ENCODE data around the gene MKX.
A peak's percentile ranks its signal among the peaks of the same experiment; 100 is the strongest.

Gene MKX, protein sequence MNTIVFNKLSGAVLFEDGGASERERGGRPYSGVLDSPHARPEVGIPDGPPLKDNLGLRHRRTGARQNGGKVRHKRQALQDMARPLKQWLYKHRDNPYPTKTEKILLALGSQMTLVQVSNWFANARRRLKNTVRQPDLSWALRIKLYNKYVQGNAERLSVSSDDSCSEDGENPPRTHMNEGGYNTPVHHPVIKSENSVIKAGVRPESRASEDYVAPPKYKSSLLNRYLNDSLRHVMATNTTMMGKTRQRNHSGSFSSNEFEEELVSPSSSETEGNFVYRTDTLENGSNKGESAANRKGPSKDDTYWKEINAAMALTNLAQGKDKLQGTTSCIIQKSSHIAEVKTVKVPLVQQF

DNA sequence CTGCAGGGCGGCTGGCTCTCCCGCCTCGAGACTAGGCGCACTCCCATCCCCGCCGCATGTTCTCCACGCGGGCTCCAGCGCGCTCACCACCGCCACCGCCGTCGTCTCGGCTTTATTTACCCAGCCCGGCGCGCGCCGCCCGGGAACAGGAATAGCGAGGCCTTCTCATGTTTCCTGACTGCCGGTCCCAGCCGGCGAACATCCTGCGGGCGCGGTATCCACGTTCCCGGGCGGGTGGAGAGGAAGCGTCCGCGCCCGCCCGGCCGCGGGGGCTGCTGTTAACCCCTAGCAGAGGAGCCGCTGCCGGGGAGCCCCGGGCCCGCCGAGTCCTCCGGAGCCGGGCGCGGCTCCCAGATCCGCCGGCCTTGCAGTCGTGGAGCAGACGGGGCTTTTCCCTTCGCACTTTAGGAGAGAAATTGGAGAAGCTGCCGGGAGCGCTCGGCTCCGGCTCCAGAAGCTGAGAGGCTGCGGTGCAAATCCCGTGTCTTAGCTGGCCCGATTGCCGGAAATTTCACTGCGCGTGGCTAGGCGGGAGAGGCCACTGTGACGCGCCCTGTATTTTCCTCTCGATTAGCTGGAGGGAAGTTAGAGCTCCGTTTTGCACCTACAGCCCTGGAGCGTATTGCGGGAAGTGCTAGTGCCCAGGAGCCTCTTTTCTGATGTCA, at the start of gene MKX:
Gene MKX (minus strand): TSS at position 88 of the 665 bp plus-strand sequence. CDS start 2,404 bp downstream, outside the sequence.
- peak; percentile 49 to 54 for DNase-seq (ENCODE audit: low read depth in 2 of 2)

DNA sequence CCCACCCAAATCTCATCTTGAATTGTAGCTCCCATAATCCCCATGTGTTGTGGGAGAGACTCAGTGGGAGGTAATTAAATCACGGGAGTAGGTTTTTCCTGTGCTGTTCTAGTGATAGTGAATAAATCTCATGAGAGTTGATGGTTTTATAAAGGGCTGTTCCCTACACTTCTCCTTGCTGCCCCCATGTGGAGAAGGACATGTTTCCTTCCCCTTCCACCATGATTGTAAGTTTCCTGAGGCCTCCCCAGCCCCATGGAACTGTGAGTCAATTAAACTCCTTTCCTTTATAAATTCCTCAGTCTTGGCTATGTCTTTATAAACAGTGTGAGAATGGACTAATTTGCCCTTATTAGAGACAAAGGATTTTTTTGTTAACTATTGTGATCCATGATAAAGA, 48.5 kb upstream of the MKX start:
- no peak for DNase-seq (ENCODE audit: low read depth in 2 of 2)

DNA sequence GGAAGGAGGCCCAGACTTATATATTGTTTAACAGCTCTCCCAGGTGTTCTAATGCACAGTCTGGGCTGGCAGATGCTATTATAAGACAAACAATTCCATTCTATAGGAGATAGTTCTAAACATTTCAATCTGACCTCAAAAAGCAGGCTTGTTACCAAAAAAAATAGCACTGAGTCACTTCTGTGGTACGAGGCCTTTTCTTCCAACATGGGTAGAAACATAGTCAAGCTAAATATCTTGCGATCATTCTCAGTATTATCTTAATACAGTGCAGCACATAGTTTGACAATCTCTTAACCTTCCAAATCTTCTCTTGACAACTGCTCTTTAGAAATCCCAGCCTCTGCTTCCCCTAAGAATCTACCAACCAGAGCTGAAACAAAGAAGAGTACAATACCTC, 46.6 kb upstream of the MKX start:
- DNase-seq (ENCODE audit: low read depth in 2 of 2), result no peak

DNA sequence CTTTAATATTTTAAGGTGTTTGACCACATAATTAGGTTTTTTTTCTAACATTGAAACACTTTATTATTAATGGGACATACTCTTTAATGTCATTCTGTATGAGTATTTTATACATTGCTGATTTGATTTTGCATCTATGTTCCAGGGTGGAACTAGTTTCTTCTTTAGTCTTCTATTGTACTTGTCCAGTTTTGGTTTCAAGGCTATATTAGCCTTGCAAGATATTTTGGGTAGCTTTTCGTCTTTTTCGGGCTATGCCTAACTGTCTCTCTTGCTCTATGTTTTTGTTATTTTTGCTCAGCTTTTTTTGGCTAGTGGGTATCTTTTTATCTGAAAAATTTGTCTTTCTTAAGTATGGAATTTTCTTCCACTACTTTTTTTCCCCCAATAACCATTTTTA, 38.7 kb upstream of the MKX start:
- DNase-seq (ENCODE audit: low read depth in 2 of 2), result no peak

DNA sequence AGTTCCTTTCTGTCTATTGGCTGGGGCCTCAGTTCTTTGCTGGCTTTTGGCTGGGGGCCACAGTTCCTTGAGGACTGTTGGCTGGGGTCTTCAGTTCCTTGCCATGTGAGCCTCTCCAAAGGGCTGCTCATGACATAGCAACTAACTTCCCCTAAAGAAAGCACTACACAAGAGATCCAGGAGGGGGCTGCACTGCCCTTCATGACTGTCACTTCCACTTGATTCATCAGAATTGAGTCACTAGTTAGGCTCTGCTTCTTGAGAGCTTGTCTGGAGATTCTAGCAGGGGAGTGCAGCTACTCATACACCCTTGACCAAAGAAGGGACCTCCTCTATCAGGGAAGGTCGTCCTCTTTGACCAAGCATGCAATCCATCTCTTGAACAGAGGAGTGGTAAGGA, 38.0 kb upstream of the MKX start:
- DNase-seq (ENCODE audit: low read depth in 2 of 2), result peak; percentile 24 to 30

DNA sequence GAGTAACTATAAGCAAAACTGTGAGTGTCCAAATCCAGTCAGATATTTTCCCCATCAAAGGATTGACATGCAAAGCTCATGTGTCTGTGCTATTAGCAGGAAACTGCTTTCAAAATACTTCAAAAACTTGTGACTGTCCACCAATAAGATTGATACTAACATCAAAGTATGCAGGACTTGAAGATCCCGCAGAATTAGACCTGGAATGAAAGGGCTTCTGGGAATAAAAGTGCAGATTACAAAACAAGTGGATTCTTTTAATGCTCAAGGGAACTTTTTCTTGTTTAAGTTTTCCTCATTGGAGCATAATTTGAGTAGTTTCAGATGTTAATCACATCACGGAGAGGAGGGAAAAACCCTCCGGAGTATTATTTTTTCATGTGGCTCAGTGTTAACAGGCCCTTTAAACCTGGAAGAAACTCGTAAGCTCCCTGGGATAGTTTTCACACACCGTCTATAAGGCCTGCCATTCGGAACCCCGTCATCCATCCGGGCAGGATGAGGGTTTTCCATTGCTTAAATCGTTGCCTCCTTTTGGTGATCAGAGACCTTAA, 33.9 kb upstream of the MKX start:
- DNase-seq (ENCODE audit: low read depth in 2 of 2), result peak; percentile 36 to 40

DNA sequence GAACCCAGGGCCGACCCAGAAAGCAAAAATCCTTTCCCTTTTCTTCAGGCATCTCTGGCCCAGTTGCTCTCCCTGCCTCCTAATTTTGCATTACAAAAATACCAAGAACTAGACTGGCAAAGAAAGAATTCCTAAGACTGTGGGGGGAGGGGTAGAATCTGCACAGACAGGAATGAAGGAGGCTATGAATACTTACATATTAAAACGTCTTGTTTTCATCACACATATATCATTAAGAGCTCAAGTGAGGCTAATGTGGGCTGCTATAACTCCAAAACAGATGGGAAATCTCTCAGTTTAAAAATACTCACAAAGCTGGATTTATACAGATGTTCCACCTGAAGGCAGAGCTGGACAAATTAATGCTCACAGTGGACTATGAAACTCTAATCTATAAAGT, 29.2 kb upstream of the MKX start:
- DNase-seq (ENCODE audit: low read depth in 2 of 2), result no peak

DNA sequence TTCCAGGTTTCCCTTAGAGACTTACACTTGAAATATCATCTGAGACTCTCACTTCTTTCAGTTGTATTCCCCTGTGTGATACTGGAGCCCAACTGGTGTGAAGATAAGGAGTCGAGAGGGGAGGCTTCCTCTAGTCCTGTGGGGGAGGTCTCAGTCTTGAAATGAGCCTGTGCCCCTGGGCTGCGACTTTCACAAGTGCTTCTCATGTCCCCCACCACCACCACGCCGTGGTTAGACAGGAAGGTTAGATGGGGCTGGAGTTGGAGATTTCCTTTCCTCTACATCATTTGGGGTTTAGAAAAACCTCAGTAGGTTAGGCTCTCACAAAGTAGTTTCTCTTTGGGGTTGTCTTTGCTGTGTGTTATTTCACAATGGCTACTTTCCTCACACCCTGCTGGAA, 25.6 kb upstream of the MKX start:
- DNase-seq (ENCODE audit: low read depth in 2 of 2), result no peak

DNA sequence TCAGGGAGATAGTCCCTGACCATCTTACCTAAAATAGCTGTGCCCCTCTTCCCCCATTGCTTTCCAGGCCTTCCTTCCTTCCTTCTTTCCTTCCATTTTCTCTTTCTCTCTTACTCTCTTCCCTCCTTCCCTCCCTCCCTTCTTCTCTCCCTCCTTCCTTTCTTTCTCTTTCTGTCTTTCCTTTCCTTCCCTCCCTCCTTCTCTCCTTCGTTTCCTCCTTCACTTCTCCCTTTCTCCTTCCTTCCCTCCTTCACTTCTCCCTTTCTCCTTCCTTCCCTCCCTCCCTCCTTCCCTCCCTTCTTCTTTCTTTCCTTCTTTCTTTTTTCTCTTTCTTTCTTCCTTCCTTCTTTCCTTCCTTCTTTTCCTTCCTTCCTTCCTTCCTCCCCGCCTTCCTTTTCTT, 24.6 kb upstream of the MKX start:
- DNase-seq (ENCODE audit: low read depth in 2 of 2), result no peak

DNA sequence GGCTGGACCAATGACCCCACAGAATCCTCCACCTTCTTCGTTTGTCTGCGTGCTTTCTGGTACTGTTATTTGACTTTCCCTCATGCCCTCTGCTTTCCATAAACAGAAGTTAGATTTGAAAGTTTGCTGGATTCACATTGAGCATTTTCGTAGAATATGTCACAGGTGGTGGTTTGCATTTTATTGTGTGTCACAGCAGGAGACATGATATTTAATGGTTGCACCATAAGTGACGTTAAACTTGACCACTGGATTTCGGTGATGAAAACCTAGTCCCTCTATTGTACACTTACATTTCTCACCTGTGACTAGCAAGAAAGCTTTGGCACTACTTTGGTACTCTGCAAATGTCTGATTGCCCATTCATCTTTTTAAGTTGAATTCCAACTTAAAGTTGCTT, 15.2 kb upstream of the MKX start:
- no peak for DNase-seq (ENCODE audit: low read depth in 2 of 2)

DNA sequence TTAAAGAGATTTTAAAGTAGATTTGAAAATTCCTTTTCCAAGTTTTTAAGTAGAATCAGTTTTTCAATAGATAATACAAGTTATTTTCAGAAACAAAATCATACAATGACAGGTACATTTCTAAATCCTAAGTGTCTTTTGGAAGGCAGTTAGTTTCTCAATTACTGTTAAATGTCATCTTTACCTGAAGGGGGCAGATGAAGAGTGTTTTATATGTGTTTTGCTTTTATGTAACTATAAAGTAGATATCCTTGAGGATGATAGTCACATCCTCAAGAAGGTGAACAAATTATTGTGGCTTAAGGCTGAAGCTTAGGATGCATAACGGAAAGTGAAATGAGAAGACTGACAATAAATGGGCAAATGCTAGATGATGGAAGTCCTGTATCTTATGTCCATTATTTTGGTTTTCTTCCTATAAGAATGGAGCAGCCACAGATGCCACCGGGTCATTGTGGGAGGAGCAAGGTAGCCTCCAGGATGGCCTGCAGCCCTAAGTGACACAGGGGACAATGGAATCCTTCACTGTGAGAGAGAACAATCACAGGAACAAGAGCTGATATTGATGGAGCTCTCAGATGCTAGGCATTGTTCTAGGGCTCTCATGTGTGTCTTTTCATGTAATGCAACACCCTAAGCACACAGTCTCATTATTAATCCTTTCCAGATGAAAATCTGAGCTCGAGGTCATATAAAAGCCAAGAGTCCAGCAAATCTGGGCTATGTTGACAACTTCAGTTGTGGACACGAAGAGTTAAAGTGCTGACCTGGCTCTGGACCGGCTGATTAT, 14.1 kb upstream of the MKX start:
- no peak for DNase-seq (ENCODE audit: low read depth in 2 of 2)

DNA sequence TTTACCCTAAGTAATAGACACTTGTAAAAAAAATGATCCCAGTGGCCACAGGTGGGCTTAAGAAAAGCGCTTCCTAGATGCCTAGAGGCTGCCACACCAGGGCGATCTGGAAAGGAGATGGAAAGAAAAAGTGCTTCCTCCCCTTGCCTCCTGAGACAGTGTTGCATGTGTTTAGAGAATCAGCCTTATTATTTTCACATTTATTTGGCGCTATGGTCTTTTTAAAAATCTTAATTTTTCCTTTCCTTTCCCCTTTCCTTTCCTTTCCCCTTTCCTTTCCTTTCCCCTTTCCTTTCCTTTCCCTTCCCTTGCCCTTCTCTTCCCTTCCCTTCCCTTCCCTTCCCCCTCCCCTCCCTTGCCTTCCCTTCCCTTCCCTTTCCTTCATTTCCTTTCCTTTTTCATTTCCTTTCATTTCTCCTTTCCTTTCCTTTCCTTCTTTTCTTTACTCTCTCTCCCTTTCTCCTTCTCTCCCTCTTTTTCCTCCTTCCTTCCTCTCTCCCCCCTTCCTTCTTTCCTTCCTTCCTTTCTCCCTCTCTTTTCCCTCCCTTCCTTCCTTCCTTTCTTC, 7.1 kb upstream of the MKX start:
- no peak for DNase-seq (ENCODE audit: low read depth in 2 of 2)

DNA sequence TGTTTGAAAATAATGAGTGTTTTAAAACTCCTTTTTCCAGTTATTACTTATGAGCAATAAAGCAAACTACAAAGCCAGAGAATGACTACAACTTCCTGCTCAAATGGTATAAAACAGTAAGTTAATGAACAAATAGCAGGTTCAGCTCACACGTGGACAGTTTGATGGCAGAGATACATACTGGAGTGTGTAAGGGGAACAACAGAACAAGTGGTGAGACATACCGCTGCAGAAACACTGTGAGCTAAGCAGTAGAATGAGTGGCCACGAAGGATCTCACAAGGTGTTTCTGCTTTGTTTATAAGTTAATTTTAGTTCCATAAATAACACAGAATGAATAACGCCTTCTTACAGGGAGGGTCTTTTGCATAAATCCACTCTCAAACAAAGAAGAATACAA, 3.0 kb upstream of the MKX start:
- DNase-seq (ENCODE audit: low read depth in 2 of 2), result no peak

DNA sequence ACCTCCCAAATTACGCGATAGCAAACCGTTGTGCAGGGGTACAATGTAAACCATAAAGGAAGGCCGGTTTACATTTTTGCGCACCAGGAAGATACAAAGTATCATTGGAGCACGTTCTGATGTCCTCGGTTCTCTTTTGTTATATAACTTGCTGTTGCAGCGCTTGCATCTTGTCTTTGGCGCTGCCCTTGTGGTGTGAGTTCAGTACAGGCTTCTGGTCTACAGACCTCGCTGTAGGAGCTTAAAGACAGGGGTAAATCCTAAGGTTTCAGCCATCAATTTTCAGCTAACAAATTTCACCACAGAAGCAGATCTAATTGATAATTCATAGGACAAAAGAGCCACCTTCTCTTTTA, 1.5 kb upstream of the MKX start:
- DNase-seq (ENCODE audit: low read depth in 2 of 2), result no peak

DNA sequence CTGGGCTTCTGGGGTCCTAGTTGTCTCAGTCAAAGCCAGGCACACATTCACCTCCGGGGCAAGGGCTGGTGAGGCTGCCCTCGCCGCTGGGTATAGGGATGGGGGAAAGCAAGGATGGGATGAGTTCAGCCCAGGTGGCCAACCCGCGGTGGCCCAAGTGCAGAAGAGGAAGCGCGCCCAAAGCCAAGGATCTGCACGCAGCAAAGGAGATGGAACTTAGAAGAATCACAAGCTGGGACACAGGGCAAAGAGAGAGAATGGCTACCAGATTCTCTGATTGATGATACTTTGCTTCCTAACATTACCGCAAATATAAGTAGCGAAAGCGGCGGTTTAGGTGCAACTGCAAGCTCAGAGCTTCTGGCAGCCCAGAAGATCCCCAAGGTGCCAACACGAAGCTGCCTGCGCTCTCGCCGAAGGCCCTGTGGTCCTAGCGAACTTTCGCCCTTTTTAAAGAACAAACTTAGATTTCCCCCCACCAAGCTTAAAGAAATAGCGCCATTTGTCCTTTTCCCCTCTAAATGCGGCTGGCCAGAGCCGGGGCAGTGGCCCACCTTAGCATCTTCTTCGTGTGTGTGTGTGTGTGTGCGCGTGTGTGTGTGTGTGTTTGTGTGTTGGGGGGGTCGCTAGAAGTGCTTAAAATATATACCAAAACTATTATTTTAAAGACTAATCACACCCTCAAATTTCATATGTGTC, 927 bp upstream of the MKX start:
- no peak for DNase-seq (ENCODE audit: low read depth in 2 of 2)

DNA sequence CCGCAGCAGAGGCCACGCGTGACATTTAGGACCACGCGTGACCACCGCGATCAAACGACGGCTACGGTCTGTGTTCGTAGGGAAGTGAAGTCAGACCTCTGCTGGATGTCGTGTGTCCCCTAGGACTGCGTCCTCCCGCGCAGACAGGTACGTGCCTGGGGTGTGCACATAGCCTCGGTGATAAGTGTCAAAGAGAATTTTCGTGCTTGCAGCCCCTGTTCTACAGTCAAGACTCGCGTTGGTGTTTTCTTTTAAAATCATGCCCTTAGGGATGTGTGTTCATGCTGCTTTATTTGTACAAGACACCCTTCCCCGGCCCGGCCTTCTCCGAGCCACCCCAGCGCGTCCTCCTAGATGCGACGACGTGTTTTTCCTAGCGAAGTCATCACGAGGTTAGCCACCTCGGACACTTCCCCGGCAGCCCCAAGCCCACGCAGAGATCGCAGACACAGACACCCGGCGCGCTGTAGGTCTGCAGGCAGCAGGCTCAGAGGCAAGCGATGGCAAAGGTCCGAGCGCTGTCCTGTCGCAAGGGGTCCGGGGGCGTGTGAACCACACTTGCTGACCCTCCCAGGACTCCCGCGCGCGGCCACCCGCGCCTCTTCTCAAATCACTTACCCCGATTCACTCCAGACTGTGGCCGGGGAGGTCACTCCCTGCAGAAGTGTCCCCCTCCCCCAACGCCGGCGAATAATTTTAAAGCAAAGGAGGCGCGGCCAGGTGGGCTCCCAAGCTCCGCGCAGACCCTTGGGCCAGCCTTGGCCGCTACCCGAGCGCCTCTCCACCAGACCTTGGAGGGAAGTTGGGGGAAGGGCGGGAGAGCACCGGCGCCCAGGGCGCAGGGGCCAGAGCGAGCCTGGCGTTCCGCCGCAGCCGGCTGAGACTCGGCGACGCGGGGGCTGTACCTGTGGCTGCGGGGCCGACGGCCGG, 552 bp downstream of the MKX start:
- no peak for DNase-seq (ENCODE audit: low read depth in 2 of 2)

DNA sequence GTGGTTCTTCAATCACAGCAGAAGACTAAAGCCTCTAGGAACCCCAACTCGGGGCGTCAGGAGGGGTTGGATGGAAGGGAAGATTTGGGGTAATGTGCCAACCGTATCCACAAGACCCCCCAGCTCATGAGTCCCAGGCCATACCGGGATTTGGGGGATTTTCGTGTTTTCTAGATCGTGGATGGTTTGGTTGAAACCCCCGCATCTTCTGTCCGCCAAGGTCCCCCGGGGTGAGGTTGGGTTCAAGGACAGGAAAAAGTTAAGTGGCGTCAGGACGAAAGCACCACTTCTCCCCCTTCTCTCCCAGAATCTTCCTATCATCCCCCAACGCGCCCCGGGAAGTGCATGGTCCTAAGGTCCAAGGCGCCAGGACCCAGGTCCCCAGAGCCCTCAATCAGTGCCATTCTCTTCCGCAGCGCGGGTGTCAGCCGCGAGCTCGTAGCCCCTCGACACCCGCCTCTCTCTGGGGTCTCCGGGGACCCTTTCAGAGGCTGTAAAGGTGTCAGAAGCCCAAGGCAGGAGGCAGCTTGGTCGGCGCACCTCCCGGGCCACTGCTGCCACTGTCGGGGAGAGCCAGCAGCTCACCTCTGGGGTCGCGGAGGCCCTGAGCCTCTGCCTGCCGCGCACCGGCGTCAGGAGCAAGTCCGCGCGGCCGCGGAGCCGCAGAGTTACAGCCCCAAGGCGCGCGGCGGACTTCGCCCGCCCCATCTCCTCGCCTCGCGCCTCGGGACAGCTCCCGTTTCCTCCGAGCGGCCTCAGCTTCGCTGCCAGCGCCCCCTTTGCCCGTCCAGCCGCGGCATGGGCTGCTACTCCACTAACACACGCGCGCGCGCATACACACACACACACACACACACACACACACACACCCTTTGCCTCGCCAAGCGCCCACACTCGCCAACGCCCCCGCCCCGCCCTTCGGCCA, 1.5 kb downstream of the MKX start:
- no peak for DNase-seq (ENCODE audit: low read depth in 2 of 2)

DNA sequence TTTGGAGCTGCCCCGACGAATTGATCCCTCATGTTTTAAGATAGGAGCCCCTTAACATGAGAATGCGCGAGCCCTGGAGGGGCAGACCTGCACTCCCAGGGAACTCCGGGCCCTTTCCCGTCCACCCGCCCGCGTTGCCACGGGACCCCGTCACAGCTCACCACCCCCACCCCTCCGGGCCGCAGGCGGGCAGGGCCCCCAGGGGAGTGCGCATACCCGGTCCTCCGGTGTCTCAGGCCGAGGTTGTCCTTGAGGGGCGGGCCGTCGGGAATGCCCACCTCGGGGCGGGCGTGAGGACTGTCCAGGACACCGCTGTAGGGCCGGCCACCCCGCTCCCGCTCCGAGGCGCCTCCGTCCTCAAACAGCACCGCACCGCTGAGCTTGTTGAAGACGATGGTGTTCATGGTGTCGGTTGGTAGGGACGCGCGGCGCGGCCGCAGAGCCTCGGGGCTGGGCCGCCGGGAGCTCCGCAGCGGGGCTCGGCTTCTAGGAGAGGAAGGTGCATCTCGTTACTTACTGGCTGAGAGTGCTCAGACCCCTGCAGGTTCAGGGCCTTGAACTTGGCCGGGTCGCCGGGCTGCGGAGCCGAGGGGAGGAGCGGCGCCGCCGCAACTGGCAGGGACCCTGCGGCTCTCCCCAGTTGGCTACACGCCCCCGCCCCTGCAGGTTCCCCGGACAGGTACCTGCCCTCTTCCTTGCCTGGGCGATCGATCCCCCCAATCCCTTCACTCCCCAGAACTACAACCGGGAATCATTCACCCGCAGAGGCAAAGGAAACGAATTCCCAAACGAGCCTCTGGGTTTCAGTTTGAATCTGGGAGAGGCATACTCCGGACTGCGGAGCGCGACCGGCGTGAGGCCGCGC, 2.4 kb downstream of the MKX start:
- no peak for DNase-seq (ENCODE audit: low read depth in 2 of 2)

Data from fibroblast of skin of left biceps (primary cell).